Measurements from ENCODE around the gene GFAP. TPM values are rescaled to one million over a fixed set of nuclear protein-coding genes. Genes with fewer than 3 reads are reported as not detected.

GFAP gene
- total and polyA plus RNA-seq, 12 donors, result 0.39 to 9.1 (median 1.4) TPM; not detected in 1

DNA sequence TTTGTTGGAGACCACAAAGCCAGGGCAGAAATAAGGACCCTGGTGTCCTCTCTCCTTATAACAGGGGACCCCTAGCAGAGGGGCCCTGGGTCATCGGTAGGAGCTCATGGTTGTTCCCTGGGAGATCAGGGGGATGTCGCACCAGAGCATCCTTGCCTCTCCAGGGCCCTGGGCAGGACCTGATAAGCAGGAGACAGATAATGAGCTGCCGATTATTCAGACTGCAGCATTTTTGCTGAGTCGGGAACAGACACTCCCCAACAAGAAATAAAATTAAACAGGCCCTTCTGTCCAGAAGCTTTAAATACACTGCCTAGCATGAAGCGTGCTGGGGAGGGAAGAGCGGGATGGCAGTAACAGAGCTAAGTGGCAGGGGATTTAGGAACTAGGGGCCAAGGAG lies 15.4 kb upstream of the GFAP start:
- Histone ChIP-seq H3K4me1 (replicated peaks in 1 of 2) (no peaks in the 10 kb centered on the region), H3K27me3 (no peaks in the 10 kb centered on the region), H3K36me3 (replicated peaks in 1 of 2) (no peaks in the 10 kb centered on the region), H3K27ac (no peak overlapping the region), H3K4me3 (no peak overlapping the region), H3K9me3 (replicated peaks in 1 of 3) (no peaks in the 10 kb centered on the region)
- TF ChIP-seq, protein P1, sequence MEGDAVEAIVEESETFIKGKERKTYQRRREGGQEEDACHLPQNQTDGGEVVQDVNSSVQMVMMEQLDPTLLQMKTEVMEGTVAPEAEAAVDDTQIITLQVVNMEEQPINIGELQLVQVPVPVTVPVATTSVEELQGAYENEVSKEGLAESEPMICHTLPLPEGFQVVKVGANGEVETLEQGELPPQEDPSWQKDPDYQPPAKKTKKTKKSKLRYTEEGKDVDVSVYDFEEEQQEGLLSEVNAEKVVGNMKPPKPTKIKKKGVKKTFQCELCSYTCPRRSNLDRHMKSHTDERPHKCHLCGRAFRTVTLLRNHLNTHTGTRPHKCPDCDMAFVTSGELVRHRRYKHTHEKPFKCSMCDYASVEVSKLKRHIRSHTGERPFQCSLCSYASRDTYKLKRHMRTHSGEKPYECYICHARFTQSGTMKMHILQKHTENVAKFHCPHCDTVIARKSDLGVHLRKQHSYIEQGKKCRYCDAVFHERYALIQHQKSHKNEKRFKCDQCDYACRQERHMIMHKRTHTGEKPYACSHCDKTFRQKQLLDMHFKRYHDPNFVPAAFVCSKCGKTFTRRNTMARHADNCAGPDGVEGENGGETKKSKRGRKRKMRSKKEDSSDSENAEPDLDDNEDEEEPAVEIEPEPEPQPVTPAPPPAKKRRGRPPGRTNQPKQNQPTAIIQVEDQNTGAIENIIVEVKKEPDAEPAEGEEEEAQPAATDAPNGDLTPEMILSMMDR (IDR thresholded peaks at IDR 0.05), result no peak
- TF ChIP-seq POLR2A (IDR thresholded peaks at IDR 0.05), result no peak
- DNase-seq, result no peak
- intact Hi-C loops (cut with DNase I), result loop anchor here in 1 of 2 donors (5.0 kb wide), 1 partner anchor 47 kb away; no protein-coding TSS in a partner anchor
- 82 to 87% (median 85%) methylated on average over 4 to 6 of the region's 6 CpGs for WGBS, 4 donors

DNA sequence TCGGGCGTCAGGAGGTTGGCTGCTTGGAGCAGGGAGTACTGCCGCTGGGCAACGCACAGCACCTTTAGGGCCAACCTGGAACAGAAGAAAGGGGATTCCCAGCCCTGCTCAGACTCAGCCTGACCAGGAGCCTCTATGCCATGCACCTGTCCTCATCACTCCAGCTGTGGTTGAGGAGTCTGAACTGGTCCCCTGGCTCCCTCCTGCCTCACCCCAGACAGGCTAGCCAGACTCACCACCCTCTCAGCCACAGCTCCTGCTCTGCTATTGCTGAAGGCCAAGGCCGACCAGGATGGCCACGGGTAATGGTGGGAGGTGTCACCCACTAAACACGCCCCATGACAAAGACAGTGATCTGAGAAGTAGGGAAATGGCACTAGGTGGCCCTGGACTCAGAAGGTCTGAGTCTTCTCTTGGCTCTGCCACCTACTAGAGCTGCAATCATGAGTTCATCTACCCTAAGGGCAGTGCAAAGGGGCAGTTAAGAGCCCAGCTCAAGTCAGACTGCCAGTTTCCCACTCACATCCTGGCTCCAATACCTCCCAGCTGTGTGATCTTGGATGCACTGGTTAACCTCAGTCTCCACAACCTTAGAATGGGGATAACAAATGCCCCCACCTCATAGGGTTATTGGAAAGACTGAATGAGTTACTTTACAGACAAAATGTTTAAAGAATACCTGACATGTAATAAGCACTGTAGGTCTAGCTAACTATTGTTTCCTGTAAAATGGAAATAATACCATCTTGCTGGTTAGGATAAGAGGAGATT lies 13.8 kb upstream of the GFAP start:
- no peaks in the 10 kb centered on the region for H3K27me3 ChIP-seq
- intact Hi-C loops (cut with DNase I), result no loop called here
- TF ChIP-seq, protein P1 (IDR thresholded peaks at IDR 0.05), result no peak
- no peak for TF ChIP-seq POLR2A (IDR thresholded peaks at IDR 0.05)
- DNase-seq, result peak; percentile 45 to 84 (median 73)
- no peaks in the 10 kb centered on the region for H3K36me3 ChIP-seq (replicated peaks in 1 of 2)
- H3K27ac ChIP-seq, result no peak overlapping the region
- no peaks in the 10 kb centered on the region for H3K4me1 ChIP-seq (replicated peaks in 1 of 2)
- H3K4me3 ChIP-seq, result no peak overlapping the region
- WGBS, 4 donors, result 75 to 100% (median 84%) methylated on average over 4 to 7 of the region's 7 CpGs
- H3K9me3 ChIP-seq (replicated peaks in 1 of 3), result no peaks in the 10 kb centered on the region

DNA sequence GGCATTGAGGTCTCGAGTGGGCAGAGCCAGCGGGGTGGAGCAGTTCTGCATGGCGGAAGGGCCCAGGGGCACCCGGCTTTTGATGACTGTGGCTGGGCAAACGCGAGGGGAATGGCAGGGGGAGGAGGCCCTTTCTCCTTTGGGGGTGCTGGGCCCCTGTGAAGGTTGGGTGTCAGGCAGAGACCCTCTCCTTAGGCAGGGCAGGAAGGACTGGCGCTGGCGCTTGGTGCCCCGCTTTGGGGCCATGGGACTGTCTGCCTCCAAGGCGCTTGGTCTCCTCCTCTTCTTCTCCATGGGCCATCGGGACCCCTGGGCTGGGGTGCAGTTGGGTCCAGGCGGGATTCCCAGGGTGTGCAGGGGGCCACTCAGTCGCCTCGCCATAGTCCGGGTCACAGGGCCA lies 12.8 kb upstream of the GFAP start:
- DNase-seq, result no peak
- H3K9me3 ChIP-seq (replicated peaks in 1 of 3), result no peaks in the 10 kb centered on the region
- no peaks in the 10 kb centered on the region for H3K36me3 ChIP-seq (replicated peaks in 1 of 2)
- intact Hi-C loops (cut with DNase I), result no loop called here
- H3K4me1 ChIP-seq (replicated peaks in 1 of 2), result no peaks in the 10 kb centered on the region
- TF ChIP-seq, protein P1 (IDR thresholded peaks at IDR 0.05), result no peak
- TF ChIP-seq POLR2A (IDR thresholded peaks at IDR 0.05), result no peak
- H3K4me3 ChIP-seq, result no peak overlapping the region
- H3K27me3 ChIP-seq, result no peaks in the 10 kb centered on the region
- WGBS, 4 donors, result 92 to 97% (median 97%) methylated on average over 8 to 15 of the region's 15 CpGs
- H3K27ac ChIP-seq, result no peak overlapping the region

DNA sequence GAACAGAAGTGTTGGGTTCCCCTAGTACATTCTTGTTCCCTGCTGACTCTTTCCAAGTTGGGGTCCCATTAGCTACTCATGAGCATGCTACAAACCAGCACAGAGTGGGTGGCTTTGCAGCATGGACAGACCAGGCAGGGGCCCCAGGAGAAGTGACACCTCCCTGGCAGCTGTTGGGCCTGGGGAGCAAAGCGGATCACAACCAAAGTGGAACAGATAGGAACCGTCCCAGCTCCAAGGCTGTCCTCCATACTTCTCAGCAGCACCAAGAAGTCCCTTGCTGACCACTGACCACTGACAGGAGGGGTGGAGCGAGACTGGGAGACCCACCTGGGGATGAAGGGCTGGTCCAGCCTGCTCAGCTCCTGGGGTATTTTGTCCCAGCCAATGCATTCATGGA lies 12.4 kb upstream of the GFAP start:
- Histone ChIP-seq H3K36me3 (replicated peaks in 1 of 2) (no peaks in the 10 kb centered on the region), H3K27ac (no peak overlapping the region), H3K4me3 (no peak overlapping the region), H3K4me1 (replicated peaks in 1 of 2) (no peaks in the 10 kb centered on the region), H3K27me3 (no peaks in the 10 kb centered on the region), H3K9me3 (replicated peaks in 1 of 3) (no peaks in the 10 kb centered on the region)
- 97 to 100% (median 99%) methylated on average over 2 to 3 of the region's 3 CpGs; no CpG with 5 or more reads in 1 of the 4 donors for WGBS, 4 donors
- TF ChIP-seq POLR2A (IDR thresholded peaks at IDR 0.05), result no peak
- TF ChIP-seq, protein P1 (IDR thresholded peaks at IDR 0.05), result no peak
- DNase-seq, result no peak
- intact Hi-C loops (cut with DNase I), result no loop called here
